Activated B cell treated with CpG ODN at 0.5 μM for 24 hours (primary cell): ENCODE results near the gene TMED4. TPM values are rescaled to one million over a fixed set of nuclear protein-coding genes. Genes with fewer than 3 reads are reported as not detected.
"Not testable (repeated sequence)": the region's sequence is repeated elsewhere in the genome, so short reads cannot be mapped to it uniquely, and the experiment has no call there.

Source experiments
- ATAC-seq: fragments of 200-7000 bp; cut with Tn5 transposase; one replicate; pipeline ENCODE4 v1.10.0; 2021; ENCODE audit warnings: low read depth, mild to moderate bottlenecking, moderate library complexity
- CTCF ChIA-PET: fragments of 350-600 bp; sonication (Branson Sonifier 250); formaldehyde crosslinking; loops from one replicate; lab custom pipeline; 2021; ENCODE audit warnings: antibody characterized with exemption; lab: Charles Lee
- POLR2A ChIA-PET: fragments of 350-600 bp; sonication (Branson Sonifier 250); formaldehyde crosslinking; loops from one replicate; lab custom pipeline; 2021; ENCODE audit warnings: antibody characterized with exemption; lab: Charles Lee
- DNase-seq: peaks from one replicate; pipeline ENCODE4 v3.0.0; 2022
- H3K27ac Mint-ChIP-seq: one replicate; pipeline ENCODE4 v1.8.0; 2020; ENCODE audit warnings: mixed read lengths
- H3K27me3 Mint-ChIP-seq: one replicate; pipeline ENCODE4 v1.8.0; 2021; ENCODE audit warnings: mixed read lengths
- H3K36me3 Mint-ChIP-seq: one replicate; pipeline ENCODE4 v1.8.0; 2021; ENCODE audit warnings: low read depth, mixed read lengths
- H3K4me1 Mint-ChIP-seq: one replicate; pipeline ENCODE4 v1.8.0; 2021; ENCODE audit warnings: mixed read lengths
- H3K4me3 Mint-ChIP-seq: one replicate; pipeline ENCODE4 v1.8.0; 2020; ENCODE audit warnings: mild to moderate bottlenecking, mixed read lengths
- H3K9me3 Mint-ChIP-seq: one replicate; pipeline ENCODE4 v1.8.0; 2020; ENCODE audit warnings: mixed read lengths
- CTCF ChIP-seq: fragments of 200-600 bp; IDR thresholded peaks from one replicate; pipeline ENCODE4 v1.8.0; 2022; ENCODE audit warnings: antibody characterized with exemption, mild to moderate bottlenecking
- intact Hi-C: fragments of 100-400 bp; cut with micrococcal nuclease; formaldehyde crosslinking; loops from one replicate; pipeline ENCODE4 v1.15.1; 2024
- total RNA-seq: library from RNA; stranded (reverse); gene quantifications from 2 replicates; pipeline ENCODE4 v1.2.3, GENCODE V29; 2022

Gene TMED4
- total RNA-seq, 1 donor from 2014 or later: 70.1 TPM

- Mint-ChIP-seq H3K9me3 (no peaks in the 10 kb centered on the region), H3K27me3 (no peaks in the 10 kb centered on the region), H3K4me3 (no peak overlapping the region), H3K36me3 (peaks cover 73% of the 10 kb centered on the region), H3K4me1 (no peaks in the 10 kb centered on the region), H3K27ac (peak overlapping the region; percentile 50)
- DNase-seq: no peak
- ChIA-PET CTCF (interaction anchor here (0.6 to 3.1 kb wide), 18 partner anchors 8 to 571 kb away, joined by 3 to 23 read pairs (median 4); partner anchors contain the start of genes DDX56, H2AZ2, NUDCD3 and TMED4), POLR2A (interaction anchor here (0.5 to 2.4 kb wide), 6 partner anchors 8 to 281 kb away, joined by 3 to 17 read pairs (median 5); partner anchors contain the start of genes DDX56, H2AZ2, OGDH and TMED4)
- ATAC-seq: peak; percentile 35
- intact Hi-C loops: loop anchor here (1.0 to 2.0 kb wide), 4 partner anchors 75 to 485 kb away; partner anchors contain the start of gene NUDCD3
- TF ChIP-seq CTCF: no peak
Observed at GRCh38 chr7:44565795-44566559, 16.1 kb downstream of the TMED4 start.

GRCh38 chr7:44565097-44565794 lies 16.8 kb downstream of the TMED4 start:
- no peaks in the 10 kb centered on the region for H3K27me3 Mint-ChIP-seq
- CTCF ChIA-PET: interaction anchor here (0.6 to 3.1 kb wide), 20 partner anchors 9 to 571 kb away, joined by 3 to 23 read pairs (median 4); partner anchors contain the start of genes DDX56, H2AZ2, NUDCD3 and TMED4
- no peaks in the 10 kb centered on the region for H3K9me3 Mint-ChIP-seq
- intact Hi-C loops: loop anchor here (1.0 to 2.0 kb wide), 4 partner anchors 74 to 484 kb away; partner anchors contain the start of gene NUDCD3
- POLR2A ChIA-PET: interaction anchor here (0.5 to 2.4 kb wide), 7 partner anchors 9 to 282 kb away, joined by 3 to 17 read pairs (median 5); partner anchors contain the start of genes DDX56, H2AZ2, NUDCD3 and OGDH
- peak overlapping the region; percentile 50 for H3K27ac Mint-ChIP-seq
- ATAC-seq (peak; percentile 98), DNase-seq (peak; percentile 63)
- peaks cover 66% of the 10 kb centered on the region for H3K36me3 Mint-ChIP-seq
- H3K4me1 Mint-ChIP-seq: no peaks in the 10 kb centered on the region
- no peak overlapping the region for H3K4me3 Mint-ChIP-seq
- TF ChIP-seq CTCF: peak; percentile 55

- ChIA-PET POLR2A (interaction anchor here (1.1 to 2.4 kb wide), 3 partner anchors 9 to 74 kb away, joined by 3 to 17 read pairs (median 13); partner anchors contain the start of genes DDX56, NUDCD3 and TMED4), CTCF (interaction anchor here (0.9 to 3.1 kb wide), 11 partner anchors 9 to 572 kb away, joined by 3 to 23 read pairs (median 5); partner anchors contain the start of genes DDX56, H2AZ2 and NUDCD3)
- intact Hi-C loops: loop anchor here (1.0 to 2.0 kb wide), 4 partner anchors 74 to 483 kb away; partner anchors contain the start of gene NUDCD3
- Mint-ChIP-seq H3K27me3 (no peaks in the 10 kb centered on the region), H3K36me3 (peaks cover 60% of the 10 kb centered on the region), H3K9me3 (no peaks in the 10 kb centered on the region), H3K27ac (peak overlapping the region; percentile 16), H3K4me1 (no peaks in the 10 kb centered on the region), H3K4me3 (no peak overlapping the region)
- DNase-seq (no peak), ATAC-seq (no peak)
- TF ChIP-seq CTCF: no peak
Observed at GRCh38 chr7:44564606-44565005, 17.4 kb downstream of the TMED4 start.

- POLR2A ChIA-PET: no interaction called here
- intact Hi-C loops: no loop called here
- ATAC-seq: no peak
Observed at GRCh38 chr7:44563171-44563679, 18.8 kb downstream of the TMED4 start.

GRCh38 chr7:44562622-44562962 lies 19.4 kb downstream of the TMED4 start:
- H3K27ac Mint-ChIP-seq, H3K4me1 Mint-ChIP-seq, DNase-seq, CTCF ChIA-PET, ATAC-seq, H3K27me3 Mint-ChIP-seq, POLR2A ChIA-PET, H3K9me3 Mint-ChIP-seq, H3K4me3 Mint-ChIP-seq, intact Hi-C loops: not testable (repeated sequence)
- peaks cover 39% of the 10 kb centered on the region for H3K36me3 Mint-ChIP-seq

More at GRCh38 chr7:44563171-44563679, 18.8 kb downstream of the TMED4 start:
- H3K4me3 Mint-ChIP-seq: no peak overlapping the region
- CTCF ChIA-PET: no interaction called here
- DNase-seq: no peak
- no peaks in the 10 kb centered on the region for H3K9me3 Mint-ChIP-seq
- peaks cover 46% of the 10 kb centered on the region for H3K36me3 Mint-ChIP-seq
- no peak overlapping the region for H3K27ac Mint-ChIP-seq
- no peaks in the 10 kb centered on the region for H3K4me1 Mint-ChIP-seq
- no peaks in the 10 kb centered on the region for H3K27me3 Mint-ChIP-seq
- TF ChIP-seq CTCF: no peak
